Measurements from ENCODE around the gene ME2. TPM values are rescaled to one million over a fixed set of nuclear protein-coding genes. Genes with fewer than 3 reads are reported as not detected.

Gene ME2
- total RNA-seq, 1 experiment from 2014 or later, result 49.0 TPM

GRCh38 chr18:50987261-50987660 lies 108.3 kb downstream of the ME2 start:
- BruUV-seq (replicated peaks), result no TSS peak
- ATAC-seq (no peak), DNase-seq (ENCODE audit: low read depth, low spot score) (no peak)
- intact Hi-C loops (cut with micrococcal nuclease), result no loop called here
- H3K4me3 ChIP-seq (replicated peaks in 1 of 2; ENCODE audit: low read depth in 1 of 2, low read length in 2 of 2), result no peak overlapping the region
- TF ChIP-seq POLR2A (IDR thresholded peaks at IDR 0.05; ENCODE audit: borderline replicate concordance, extremely low read depth, insufficient read depth, insufficient read length) (no peak), ELF1 (IDR thresholded peaks at IDR 0.05; ENCODE audit: borderline replicate concordance, low read depth) (no peak), TCF7L2 (IDR thresholded peaks at IDR 0.05; ENCODE audit: borderline replicate concordance, extremely low read depth, insufficient read depth, insufficient read length) (no peak), ZFX (IDR thresholded peaks at IDR 0.05) (no peak)
- H3K36me3 ChIP-seq (ENCODE audit: control insufficient read depth in 1 of 2, insufficient read depth in 2 of 2, low read length in 2 of 2), result no peaks in the 10 kb centered on the region
- ChIA-PET CTCF (no interaction called here), POLR2A (no interaction called here), RAD21 (ENCODE audit: low non-redundant PET in 1 of 2, low total read pairs in 2 of 2, uncharacterized antibody in 2 of 2, unreplicated experiment in 2 of 2) (no interaction called here)
- no peaks in the 10 kb centered on the region for H4K20me1 ChIP-seq (ENCODE audit: insufficient read depth)
- H3K4me2 ChIP-seq (ENCODE audit: low read length), result no peak overlapping the region
- H2AFZ ChIP-seq (ENCODE audit: low read depth, low read length, poor library complexity, severe bottlenecking), result no peak overlapping the region
- H3K9me2 ChIP-seq (ENCODE audit: insufficient read depth), result no peaks in the 10 kb centered on the region
- no peaks in the 10 kb centered on the region for H3K9me3 ChIP-seq (ENCODE audit: control insufficient read depth in 1 of 2, insufficient read depth in 1 of 2, low read depth in 1 of 2, low read length in 2 of 2)
- no peaks in the 10 kb centered on the region for H3K27me3 ChIP-seq (ENCODE audit: insufficient read depth, low read length)
- H3K79me2 ChIP-seq (ENCODE audit: insufficient read depth, low read length), result no peaks in the 10 kb centered on the region
- no peak overlapping the region for H3K27ac ChIP-seq (ENCODE audit: low read depth, low read length)
- H3K9ac ChIP-seq (ENCODE audit: low read length), result no peak overlapping the region
- H3K4me1 ChIP-seq (ENCODE audit: control insufficient read depth in 1 of 2, insufficient read depth in 2 of 2, low read length in 2 of 2), result peaks cover 2 to 9% of the 10 kb centered on the region in 2 experiments; a peak in 1 of 4 replicates

GRCh38 chr18:50989711-50990110 lies 110.8 kb downstream of the ME2 start:
- Histone ChIP-seq H3K27me3 (ENCODE audit: insufficient read depth, low read length) (no peaks in the 10 kb centered on the region), H4K20me1 (ENCODE audit: insufficient read depth) (no peaks in the 10 kb centered on the region), H3K27ac (ENCODE audit: low read depth, low read length) (no peak overlapping the region), H3K9me2 (ENCODE audit: insufficient read depth) (no peaks in the 10 kb centered on the region), H3K79me2 (ENCODE audit: insufficient read depth, low read length) (no peaks in the 10 kb centered on the region), H3K4me3 (replicated peaks in 1 of 2; ENCODE audit: low read depth in 1 of 2, low read length in 2 of 2) (no peak overlapping the region), H3K9me3 (ENCODE audit: control insufficient read depth in 1 of 2, insufficient read depth in 1 of 2, low read depth in 1 of 2, low read length in 2 of 2) (no peaks in the 10 kb centered on the region), H3K36me3 (ENCODE audit: control insufficient read depth in 1 of 2, insufficient read depth in 2 of 2, low read length in 2 of 2) (no peaks in the 10 kb centered on the region), H3K4me2 (ENCODE audit: low read length) (no peak overlapping the region), H2AFZ (ENCODE audit: low read depth, low read length, poor library complexity, severe bottlenecking) (no peak overlapping the region), H3K4me1 (ENCODE audit: control insufficient read depth in 1 of 2, insufficient read depth in 2 of 2, low read length in 2 of 2) (peaks cover 2 to 9% of the 10 kb centered on the region in 2 experiments; a peak in 1 of 4 replicates), H3K9ac (ENCODE audit: low read length) (no peak overlapping the region)
- TF ChIP-seq EZH2 (IDR thresholded peaks at IDR 0.05), result no peak
- no peak for TF ChIP-seq EGR1 (IDR thresholded peaks at IDR 0.05; ENCODE audit: low read depth)
- no peak for TF ChIP-seq POLR2AphosphoS5 (IDR thresholded peaks at IDR 0.05; ENCODE audit: low read depth, low read length)
- no peak for TF ChIP-seq EZH2phosphoT487 (IDR thresholded peaks at IDR 0.05; ENCODE audit: borderline replicate concordance)
- ChIA-PET POLR2A (no interaction called here), RAD21 (ENCODE audit: low non-redundant PET in 1 of 2, low total read pairs in 2 of 2, uncharacterized antibody in 2 of 2, unreplicated experiment in 2 of 2) (no interaction called here), CTCF (no interaction called here)
- ATAC-seq, result no peak
- DNase-seq (ENCODE audit: low read depth, low spot score), result no peak
- intact Hi-C loops (cut with micrococcal nuclease), result no loop called here
- BruUV-seq (replicated peaks), result no TSS peak

Measured in HCT116 (cell line).